ENCODE results near the gene DUSP10. TPM values are rescaled to one million over a fixed set of nuclear protein-coding genes. Genes with fewer than 3 reads are reported as not detected.

The DUSP10 gene
- total RNA-seq, 1 experiment from 2014 or later = 1.7 TPM

DNA sequence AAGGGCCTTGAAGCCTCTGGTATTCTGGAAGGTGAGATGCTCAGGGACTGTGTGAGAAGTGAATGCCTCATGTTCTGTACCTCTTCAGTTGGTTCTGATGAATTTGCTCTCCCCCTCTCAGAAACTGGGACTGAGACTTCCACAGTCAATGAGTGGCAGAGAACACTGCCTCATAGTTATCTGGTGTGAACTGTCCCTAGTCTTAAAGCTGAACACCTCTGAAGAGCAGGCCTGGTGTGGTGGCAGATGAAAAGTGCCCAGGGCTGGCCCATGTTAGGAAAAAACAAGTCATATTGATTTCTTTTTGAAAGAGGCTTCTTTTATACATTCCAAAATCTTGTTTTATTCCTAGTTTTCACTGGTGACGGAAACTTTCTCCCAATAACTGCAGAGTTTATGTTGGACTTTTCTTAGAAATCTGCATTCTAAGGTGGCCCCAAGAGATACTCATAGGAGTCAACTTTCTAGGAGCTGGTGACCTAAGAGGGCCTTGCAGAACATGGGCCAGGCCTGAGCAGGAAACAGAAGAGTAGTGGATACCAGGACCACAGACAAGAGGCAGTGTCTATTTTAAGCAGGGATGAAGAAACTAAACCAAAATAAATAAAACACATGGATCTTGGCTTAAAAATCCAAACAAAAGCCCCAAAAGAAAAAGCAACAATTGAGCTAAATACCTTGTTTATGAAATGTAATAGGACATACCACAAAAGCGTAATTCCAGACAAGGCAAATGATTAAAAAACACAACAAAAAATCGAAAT lies 19.5 kb downstream of the DUSP10 start (continued):
- TF ChIP-seq EZH2phosphoT487 (IDR thresholded peaks at IDR 0.05; ENCODE audit: borderline replicate concordance) (no peak), MAX (IDR thresholded peaks at IDR 0.05) (no peak)
- TF ChIP-seq, protein P1, sequence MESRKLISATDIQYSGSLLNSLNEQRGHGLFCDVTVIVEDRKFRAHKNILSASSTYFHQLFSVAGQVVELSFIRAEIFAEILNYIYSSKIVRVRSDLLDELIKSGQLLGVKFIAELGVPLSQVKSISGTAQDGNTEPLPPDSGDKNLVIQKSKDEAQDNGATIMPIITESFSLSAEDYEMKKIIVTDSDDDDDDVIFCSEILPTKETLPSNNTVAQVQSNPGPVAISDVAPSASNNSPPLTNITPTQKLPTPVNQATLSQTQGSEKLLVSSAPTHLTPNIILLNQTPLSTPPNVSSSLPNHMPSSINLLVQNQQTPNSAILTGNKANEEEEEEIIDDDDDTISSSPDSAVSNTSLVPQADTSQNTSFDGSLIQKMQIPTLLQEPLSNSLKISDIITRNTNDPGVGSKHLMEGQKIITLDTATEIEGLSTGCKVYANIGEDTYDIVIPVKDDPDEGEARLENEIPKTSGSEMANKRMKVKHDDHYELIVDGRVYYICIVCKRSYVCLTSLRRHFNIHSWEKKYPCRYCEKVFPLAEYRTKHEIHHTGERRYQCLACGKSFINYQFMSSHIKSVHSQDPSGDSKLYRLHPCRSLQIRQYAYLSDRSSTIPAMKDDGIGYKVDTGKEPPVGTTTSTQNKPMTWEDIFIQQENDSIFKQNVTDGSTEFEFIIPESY (IDR thresholded peaks at IDR 0.05; ENCODE audit: extremely low read depth, insufficient replicate concordance, low read length) = no peak

GRCh38 chr1:221720545-221720944 lies 21.3 kb downstream of the DUSP10 start:
- ChIA-PET CTCF (no interaction called here), RAD21 (ENCODE audit: low non-redundant PET in 1 of 2, low total read pairs in 2 of 2, uncharacterized antibody in 2 of 2, unreplicated experiment in 2 of 2) (no interaction called here)
- no peak overlapping the region for H3K27ac ChIP-seq (ENCODE audit: low read depth, low read length)
- no peak for TF ChIP-seq ATF3 (IDR thresholded peaks at IDR 0.05)
- TF ChIP-seq ELF1 (IDR thresholded peaks at IDR 0.05; ENCODE audit: borderline replicate concordance, low read depth) = no peak
- TF ChIP-seq YY1 (IDR thresholded peaks at IDR 0.05; ENCODE audit: extremely low read depth, insufficient replicate concordance, low read depth, low read length) = no peak
- no peak for TF ChIP-seq EGR1 (IDR thresholded peaks at IDR 0.05; ENCODE audit: low read depth)
- no peak for TF ChIP-seq FOSL1 (IDR thresholded peaks at IDR 0.05; ENCODE audit: low read depth)
- TF ChIP-seq RAD21 (IDR thresholded peaks at IDR 0.05; ENCODE audit: low read depth) = no peak
- no peak for TF ChIP-seq EZH2phosphoT487 (IDR thresholded peaks at IDR 0.05; ENCODE audit: borderline replicate concordance)
- no peak for TF ChIP-seq EZH2 (IDR thresholded peaks at IDR 0.05)
- TF ChIP-seq TCF7L2 (IDR thresholded peaks at IDR 0.05; ENCODE audit: borderline replicate concordance, extremely low read depth, insufficient read depth, insufficient read length) = no peak
- no peak for TF ChIP-seq SRF (IDR thresholded peaks at IDR 0.05; ENCODE audit: low read depth)
- TF ChIP-seq POLR2AphosphoS5 (IDR thresholded peaks at IDR 0.05; ENCODE audit: low read depth, low read length) = no peak
- TF ChIP-seq ZNF274 (IDR thresholded peaks at IDR 0.05; ENCODE audit: low read depth, low read length) = no peak
- TF ChIP-seq, protein P1 (IDR thresholded peaks at IDR 0.05; ENCODE audit: extremely low read depth, insufficient replicate concordance, low read length) = no peak
- TF ChIP-seq MAX (IDR thresholded peaks at IDR 0.05) = no peak
- no peak for TF ChIP-seq CBX3 (IDR thresholded peaks at IDR 0.05; ENCODE audit: low read depth)
- no peak for TF ChIP-seq SIN3A (IDR thresholded peaks at IDR 0.05; ENCODE audit: low read depth)
- TF ChIP-seq POLR2A (IDR thresholded peaks at IDR 0.05; ENCODE audit: borderline replicate concordance, extremely low read depth, insufficient read depth, insufficient read length) = no peak

More at GRCh38 chr1:221720545-221720944, 21.3 kb downstream of the DUSP10 start:
- POLR2A ChIA-PET = no interaction called here
- ATAC-seq = no peak
- no peaks in the 10 kb centered on the region for H3K79me2 ChIP-seq (ENCODE audit: insufficient read depth, low read length)
- DNase-seq (ENCODE audit: low read depth, low spot score) = no peak
- H3K4me1 ChIP-seq (ENCODE audit: control insufficient read depth in 1 of 2, insufficient read depth in 2 of 2, low read length in 2 of 2) = no peaks in the 10 kb centered on the region
- no peaks in the 10 kb centered on the region for H4K20me1 ChIP-seq (ENCODE audit: insufficient read depth)
- H3K27me3 ChIP-seq (ENCODE audit: insufficient read depth, low read length) = no peaks in the 10 kb centered on the region
- intact Hi-C loops (cut with micrococcal nuclease) = no loop called here
- no peak overlapping the region for H2AFZ ChIP-seq (ENCODE audit: low read depth, low read length, poor library complexity, severe bottlenecking)
- H3K9ac ChIP-seq (ENCODE audit: low read length) = no peak overlapping the region
- no TSS peak for BruUV-seq (replicated peaks)
- H3K9me2 ChIP-seq (ENCODE audit: insufficient read depth) = no peaks in the 10 kb centered on the region
- H3K36me3 ChIP-seq (ENCODE audit: control insufficient read depth in 1 of 2, insufficient read depth in 2 of 2, low read length in 2 of 2) = no peaks in the 10 kb centered on the region
- H3K4me3 ChIP-seq (replicated peaks in 1 of 2; ENCODE audit: low read depth in 1 of 2, low read length in 2 of 2) = no peak overlapping the region
- no peaks in the 10 kb centered on the region for H3K9me3 ChIP-seq (ENCODE audit: control insufficient read depth in 1 of 2, insufficient read depth in 1 of 2, low read depth in 1 of 2, low read length in 2 of 2)
- H3K4me2 ChIP-seq (ENCODE audit: low read length) = no peak overlapping the region

All from HCT116 (cell line).